Ishikawa (cell line): Measurements from ENCODE around the gene MRPL57.

ENCODE experiments used
- CREB1 ChIP-seq: IDR thresholded peaks from 2 replicates; pipeline ENCODE4 v1.6.1; 2012; ENCODE audit warnings: low read depth
- EP300 ChIP-seq: IDR thresholded peaks from 2 replicates; pipeline ENCODE4 v1.6.1; 2012; ENCODE audit warnings: borderline replicate concordance
- TAF1 ChIP-seq: IDR thresholded peaks from 2 replicates; pipeline ENCODE4 v1.6.1; 2012; ENCODE audit warnings: low read depth, mild to moderate bottlenecking
- TCF12 ChIP-seq: IDR thresholded peaks from 2 replicates; pipeline ENCODE4 v1.6.1; 2012; ENCODE audit warnings: low read depth
- ZBTB7A ChIP-seq: IDR thresholded peaks from 2 replicates; pipeline ENCODE4 v1.6.1; 2012; ENCODE audit warnings: low read depth
- TF ChIP-seq, protein P1 (sequence below): IDR thresholded peaks from 2 replicates; pipeline ENCODE4 v1.6.1; 2012; ENCODE audit warnings: low read depth, mild to moderate bottlenecking

DNA sequence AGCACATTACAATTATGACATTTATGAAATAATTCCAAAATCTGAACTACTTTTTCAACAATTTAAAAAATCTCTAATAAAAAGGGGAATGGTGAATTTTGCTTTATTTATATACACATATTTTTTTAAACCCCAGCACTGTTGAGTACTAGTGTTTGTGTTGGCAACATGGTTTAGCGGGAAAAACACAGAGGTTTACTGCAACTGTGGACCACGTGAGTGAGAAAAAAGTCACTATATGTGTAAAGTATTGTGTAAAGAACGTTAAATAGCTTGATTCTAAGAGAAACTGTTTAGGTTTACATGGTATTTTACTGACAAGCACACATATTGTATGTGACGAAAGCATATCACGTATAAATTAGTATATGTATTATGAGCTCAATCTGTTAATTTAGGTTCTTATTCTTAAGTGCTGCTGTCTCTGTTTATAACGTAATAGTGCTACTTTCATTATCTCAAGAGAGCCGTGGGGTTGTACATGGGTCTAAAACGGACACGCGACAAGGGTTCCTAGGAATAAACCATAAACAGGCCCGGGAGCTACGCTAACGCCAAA, 723 bp upstream of the MRPL57 start:
- TF ChIP-seq, protein P1, sequence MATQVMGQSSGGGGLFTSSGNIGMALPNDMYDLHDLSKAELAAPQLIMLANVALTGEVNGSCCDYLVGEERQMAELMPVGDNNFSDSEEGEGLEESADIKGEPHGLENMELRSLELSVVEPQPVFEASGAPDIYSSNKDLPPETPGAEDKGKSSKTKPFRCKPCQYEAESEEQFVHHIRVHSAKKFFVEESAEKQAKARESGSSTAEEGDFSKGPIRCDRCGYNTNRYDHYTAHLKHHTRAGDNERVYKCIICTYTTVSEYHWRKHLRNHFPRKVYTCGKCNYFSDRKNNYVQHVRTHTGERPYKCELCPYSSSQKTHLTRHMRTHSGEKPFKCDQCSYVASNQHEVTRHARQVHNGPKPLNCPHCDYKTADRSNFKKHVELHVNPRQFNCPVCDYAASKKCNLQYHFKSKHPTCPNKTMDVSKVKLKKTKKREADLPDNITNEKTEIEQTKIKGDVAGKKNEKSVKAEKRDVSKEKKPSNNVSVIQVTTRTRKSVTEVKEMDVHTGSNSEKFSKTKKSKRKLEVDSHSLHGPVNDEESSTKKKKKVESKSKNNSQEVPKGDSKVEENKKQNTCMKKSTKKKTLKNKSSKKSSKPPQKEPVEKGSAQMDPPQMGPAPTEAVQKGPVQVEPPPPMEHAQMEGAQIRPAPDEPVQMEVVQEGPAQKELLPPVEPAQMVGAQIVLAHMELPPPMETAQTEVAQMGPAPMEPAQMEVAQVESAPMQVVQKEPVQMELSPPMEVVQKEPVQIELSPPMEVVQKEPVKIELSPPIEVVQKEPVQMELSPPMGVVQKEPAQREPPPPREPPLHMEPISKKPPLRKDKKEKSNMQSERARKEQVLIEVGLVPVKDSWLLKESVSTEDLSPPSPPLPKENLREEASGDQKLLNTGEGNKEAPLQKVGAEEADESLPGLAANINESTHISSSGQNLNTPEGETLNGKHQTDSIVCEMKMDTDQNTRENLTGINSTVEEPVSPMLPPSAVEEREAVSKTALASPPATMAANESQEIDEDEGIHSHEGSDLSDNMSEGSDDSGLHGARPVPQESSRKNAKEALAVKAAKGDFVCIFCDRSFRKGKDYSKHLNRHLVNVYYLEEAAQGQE: no peak
- TF ChIP-seq TCF12 (no peak), ZBTB7A (no peak), CREB1 (no peak), EP300 (no peak), TAF1 (no peak)
